ENCODE measurements around the gene CLIP2.
"Not testable (repeated sequence)": the region's sequence is repeated elsewhere in the genome, so short reads cannot be mapped to it uniquely, and the experiment has no call there.

CLIP2 gene

DNA sequence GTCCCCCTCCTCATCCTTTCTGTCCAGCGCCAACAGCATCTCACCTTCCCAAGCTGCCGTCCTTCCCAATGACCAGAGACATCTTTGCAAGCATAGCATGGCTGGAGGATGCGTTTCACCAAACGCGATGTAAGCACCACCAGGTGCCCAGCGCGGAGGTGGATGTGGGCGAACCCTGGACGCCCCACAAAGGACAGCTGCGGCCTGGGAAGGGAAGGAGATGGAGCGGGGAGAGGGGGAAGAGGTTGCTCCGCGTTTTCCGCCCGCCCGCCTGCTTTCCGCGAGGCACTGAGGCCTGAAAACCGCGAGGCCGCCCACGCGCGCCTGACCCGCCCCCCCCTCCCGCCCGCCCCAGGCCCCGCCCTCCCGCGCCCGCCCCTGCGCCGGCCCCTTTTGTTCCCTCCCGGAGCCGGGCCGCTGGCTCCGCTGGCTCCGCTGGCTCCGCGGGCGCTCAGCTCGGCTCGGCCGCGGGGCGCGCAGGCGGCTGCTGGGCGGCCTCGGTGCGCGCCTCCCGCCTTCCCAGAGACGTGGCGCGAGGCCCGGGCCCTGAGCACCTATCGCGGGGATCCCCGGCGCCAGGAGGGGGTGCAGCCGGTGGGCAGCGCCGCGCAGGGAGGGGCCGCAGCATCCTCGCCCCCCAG lies at the start of gene CLIP2:
TSS of gene CLIP2 (plus strand) at position 390 of the 641 bp plus-strand sequence. CDS start 28,140 bp downstream, outside the sequence.
- H3K4me3 ChIP-seq (replicated peaks; ENCODE audit: low read depth, low read length) = peak within 1 kb of the TSS; percentile 82
- TF ChIP-seq, protein P1, sequence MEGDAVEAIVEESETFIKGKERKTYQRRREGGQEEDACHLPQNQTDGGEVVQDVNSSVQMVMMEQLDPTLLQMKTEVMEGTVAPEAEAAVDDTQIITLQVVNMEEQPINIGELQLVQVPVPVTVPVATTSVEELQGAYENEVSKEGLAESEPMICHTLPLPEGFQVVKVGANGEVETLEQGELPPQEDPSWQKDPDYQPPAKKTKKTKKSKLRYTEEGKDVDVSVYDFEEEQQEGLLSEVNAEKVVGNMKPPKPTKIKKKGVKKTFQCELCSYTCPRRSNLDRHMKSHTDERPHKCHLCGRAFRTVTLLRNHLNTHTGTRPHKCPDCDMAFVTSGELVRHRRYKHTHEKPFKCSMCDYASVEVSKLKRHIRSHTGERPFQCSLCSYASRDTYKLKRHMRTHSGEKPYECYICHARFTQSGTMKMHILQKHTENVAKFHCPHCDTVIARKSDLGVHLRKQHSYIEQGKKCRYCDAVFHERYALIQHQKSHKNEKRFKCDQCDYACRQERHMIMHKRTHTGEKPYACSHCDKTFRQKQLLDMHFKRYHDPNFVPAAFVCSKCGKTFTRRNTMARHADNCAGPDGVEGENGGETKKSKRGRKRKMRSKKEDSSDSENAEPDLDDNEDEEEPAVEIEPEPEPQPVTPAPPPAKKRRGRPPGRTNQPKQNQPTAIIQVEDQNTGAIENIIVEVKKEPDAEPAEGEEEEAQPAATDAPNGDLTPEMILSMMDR (IDR thresholded peaks at IDR 0.05; ENCODE audit: low read length, missing control alignments) = no peak
- DNase-seq (ENCODE audit: low read depth) = peak; percentile 83

DNA sequence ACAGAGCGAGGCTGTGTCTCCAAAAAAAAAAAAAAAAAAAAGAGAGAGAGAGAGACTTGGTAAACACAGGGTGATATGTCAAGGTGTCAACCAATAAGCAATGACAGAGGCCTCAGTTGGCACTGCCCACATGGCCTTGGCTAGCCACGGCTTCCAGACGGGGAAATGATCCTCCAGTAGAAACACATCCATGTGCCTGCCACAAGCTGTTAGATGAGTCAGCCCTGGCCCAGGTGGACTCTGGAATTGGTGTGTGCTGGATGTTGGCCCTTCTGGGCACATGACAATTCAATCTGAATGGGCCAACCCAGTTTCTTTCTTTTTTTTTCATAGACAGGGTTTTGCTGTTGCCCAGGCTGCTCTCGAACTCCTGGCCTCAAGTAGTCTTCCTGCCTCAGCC lies 48.7 kb upstream of the CLIP2 start:
- TF ChIP-seq, protein P1 (IDR thresholded peaks at IDR 0.05; ENCODE audit: low read length, missing control alignments) = no peak
- no peak for DNase-seq (ENCODE audit: low read depth)

DNA sequence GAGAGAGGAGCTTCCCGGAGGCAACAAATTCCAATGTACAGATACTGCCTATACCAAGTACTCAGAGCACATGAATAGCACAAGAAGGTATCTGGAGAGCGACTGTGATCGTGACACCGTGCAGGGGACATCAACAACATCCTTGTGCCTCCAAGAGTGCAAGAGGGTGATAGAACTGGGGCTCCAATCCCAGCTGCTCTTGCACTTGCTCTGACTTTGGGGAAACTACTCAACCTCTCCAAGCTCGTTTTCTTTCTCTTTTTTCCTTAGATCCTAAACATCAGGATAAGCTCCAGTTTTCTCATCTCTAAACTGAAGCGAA lies 47.1 kb upstream of the CLIP2 start:
- DNase-seq (ENCODE audit: low read depth) = no peak
- H3K4me3 ChIP-seq (replicated peaks; ENCODE audit: low read depth, low read length) = no peak overlapping the region
- TF ChIP-seq, protein P1 (IDR thresholded peaks at IDR 0.05; ENCODE audit: low read length, missing control alignments) = no peak

More for the DNA sequence above, 48.7 kb upstream of the CLIP2 start:
- no peak overlapping the region for H3K4me3 ChIP-seq (replicated peaks; ENCODE audit: low read depth, low read length)

DNA sequence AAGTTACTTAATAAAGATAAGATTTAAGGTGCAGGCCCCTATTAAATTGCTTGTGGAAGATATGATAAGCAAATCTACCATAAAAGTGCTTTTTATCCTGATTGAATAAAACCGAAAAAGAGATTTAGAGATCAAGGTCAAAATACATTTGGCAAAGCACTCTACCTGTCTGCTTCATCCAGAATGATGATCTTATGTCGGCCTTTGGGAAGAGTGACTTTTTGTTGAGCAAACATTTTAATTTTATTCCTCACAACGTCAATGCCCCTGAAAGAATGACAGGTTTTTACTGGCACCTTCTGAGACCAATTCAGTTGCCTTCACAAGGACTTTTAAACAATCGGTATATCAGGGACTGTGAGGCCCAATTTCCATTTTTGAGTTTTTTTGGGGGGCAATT lies 42.7 kb upstream of the CLIP2 start:
- no peak for DNase-seq (ENCODE audit: low read depth)
- TF ChIP-seq, protein P1 (IDR thresholded peaks at IDR 0.05; ENCODE audit: low read length, missing control alignments) = no peak
- H3K4me3 ChIP-seq (replicated peaks; ENCODE audit: low read depth, low read length) = no peak overlapping the region

DNA sequence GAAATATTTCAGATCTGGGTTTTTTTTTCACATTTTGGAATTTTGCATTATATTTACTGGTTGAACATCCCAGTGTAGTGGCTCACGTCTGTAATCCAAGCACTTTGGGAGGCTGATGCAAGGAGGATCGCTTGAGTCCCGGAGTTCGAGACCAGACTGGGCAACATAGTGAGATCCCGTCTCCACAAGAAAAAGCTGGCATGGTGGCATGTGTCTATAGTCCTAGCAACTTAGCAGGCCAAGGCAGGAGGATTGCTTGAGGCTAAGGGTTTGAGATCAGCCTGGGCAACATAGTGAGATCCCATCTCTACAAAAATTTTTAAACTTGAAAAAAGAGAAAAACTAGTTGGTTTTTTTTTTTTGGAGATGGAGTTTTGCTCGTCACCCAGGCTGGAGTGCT lies 41.1 kb upstream of the CLIP2 start:
- DNase-seq (ENCODE audit: low read depth) = no peak
- TF ChIP-seq, protein P1 (IDR thresholded peaks at IDR 0.05; ENCODE audit: low read length, missing control alignments) = no peak
- H3K4me3 ChIP-seq (replicated peaks; ENCODE audit: low read depth, low read length) = no peak overlapping the region

DNA sequence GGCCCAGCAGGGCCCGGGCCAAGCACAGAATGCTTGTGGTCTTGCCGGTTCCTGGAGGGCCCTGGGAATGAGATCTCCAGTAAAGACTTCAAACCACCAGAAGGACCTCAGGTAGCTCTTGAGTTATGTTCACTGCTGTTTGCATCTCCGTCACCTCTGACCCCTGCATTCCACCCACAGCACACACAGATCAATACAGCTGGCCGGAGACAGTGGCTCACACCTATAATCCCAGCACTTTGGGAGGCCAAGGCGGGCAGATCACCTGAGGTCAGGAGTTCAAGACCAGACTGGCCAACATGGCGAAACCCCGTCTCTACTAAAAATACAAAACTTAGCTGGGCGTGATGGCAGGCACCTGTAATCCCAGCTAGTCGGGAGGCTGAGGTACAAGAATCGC lies 40.1 kb upstream of the CLIP2 start:
- H3K4me3 ChIP-seq (replicated peaks; ENCODE audit: low read depth, low read length); DNase-seq (ENCODE audit: low read depth): not testable (repeated sequence)

DNA sequence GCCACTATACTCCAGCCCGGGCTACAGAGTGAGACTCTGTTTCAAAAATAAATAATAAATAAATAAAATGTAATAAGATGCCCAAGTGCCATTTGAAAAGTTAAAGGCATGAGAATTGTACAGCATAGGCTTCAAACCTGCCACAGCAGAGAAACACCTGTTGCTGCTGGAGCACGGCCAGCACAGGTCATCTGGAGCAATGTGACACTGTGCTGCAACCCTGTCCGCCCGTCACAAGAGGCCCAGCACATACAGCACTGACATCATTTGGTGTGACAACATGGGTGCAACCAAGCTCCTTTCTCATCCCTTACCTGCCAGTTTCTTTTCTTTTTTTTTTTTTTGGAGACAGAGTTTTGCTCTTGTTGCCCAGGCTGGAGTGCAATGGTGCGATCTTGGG lies 36.3 kb upstream of the CLIP2 start:
- no peak for DNase-seq (ENCODE audit: low read depth)
- TF ChIP-seq, protein P1 (IDR thresholded peaks at IDR 0.05; ENCODE audit: low read length, missing control alignments) = no peak
- no peak overlapping the region for H3K4me3 ChIP-seq (replicated peaks; ENCODE audit: low read depth, low read length)
